ENCODE results near the gene FAM78B.

The FAM78B gene

DNA sequence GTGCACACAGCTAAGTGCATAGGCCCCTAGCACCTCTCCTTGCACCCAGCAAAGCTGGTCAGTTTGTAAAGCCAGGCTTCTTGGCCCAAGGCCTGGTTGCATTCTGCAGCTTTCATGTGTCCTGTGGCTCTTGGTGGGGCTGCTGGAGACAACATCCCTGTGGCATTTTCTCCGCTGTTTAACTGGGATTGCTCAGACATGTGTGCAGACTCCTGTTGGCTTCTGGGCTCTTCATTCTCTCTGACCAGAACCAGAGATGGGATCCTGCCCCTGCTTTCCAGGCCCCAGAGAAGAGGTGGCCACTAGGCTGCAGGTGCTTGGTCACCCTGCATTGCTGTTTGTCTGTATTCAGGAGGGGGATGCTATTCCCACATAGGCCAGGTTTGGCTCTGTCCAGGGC, 50.8 kb downstream of the FAM78B start:
- DNase-seq = no peak

DNA sequence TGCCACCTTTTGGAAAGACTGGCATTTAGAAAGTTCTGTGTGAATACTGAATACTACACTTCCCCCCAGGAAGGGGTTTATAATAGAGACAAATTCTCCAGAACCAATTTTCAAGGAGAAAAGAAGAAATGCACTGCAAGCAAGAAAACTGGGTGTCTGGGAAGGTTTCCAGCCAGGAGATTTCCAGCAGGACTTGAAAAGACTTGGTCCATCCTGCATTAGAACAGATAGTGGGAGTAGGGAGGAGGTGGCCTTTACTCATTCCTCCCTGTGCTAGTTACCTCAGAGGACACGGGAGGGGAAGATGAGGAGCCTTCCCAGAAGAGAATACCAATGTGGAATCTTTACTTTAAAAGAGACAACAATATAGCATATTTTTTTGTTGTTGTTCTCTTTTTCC, 52.4 kb downstream of the FAM78B start:
- DNase-seq = no peak

DNA sequence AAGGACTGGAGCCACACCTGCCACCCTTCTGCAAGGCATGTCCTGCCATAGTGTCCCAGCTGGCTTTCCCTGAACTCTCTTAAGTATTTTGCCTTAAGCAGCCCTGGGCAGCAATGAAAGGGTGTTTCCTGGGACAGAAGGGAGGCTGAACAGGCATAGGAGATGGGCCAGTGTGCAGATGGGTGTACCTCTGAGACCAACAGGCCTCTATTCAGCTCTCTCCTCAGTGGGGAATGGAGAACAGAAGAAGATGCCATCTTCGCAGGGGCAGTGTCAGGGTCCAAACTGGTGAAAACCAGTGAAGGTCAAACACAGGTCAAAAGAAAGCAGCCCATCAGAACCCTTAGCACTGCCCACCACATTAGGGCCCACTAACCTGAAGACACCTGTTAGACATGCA, 53.2 kb downstream of the FAM78B start:
- DNase-seq = no peak

DNA sequence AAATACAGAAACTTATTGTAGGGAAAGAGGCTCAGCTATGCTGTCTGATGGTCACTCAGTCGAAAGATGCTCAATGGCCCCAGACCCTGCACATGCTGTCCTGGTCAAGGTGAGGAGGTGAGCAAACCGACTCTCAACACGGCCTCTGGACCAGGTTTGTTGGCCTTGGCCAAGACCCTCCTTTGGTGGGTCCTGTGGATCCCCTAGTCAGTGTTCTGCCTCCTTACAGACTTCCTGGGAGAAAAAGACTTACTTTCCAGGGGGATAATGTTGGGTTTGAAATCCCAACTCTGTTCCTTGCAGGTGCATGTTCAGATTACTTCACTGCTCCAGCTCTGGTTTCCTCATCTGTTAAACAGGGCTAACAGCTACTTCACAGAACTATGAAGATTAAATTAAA, 53.8 kb downstream of the FAM78B start:
- no peak for DNase-seq

DNA sequence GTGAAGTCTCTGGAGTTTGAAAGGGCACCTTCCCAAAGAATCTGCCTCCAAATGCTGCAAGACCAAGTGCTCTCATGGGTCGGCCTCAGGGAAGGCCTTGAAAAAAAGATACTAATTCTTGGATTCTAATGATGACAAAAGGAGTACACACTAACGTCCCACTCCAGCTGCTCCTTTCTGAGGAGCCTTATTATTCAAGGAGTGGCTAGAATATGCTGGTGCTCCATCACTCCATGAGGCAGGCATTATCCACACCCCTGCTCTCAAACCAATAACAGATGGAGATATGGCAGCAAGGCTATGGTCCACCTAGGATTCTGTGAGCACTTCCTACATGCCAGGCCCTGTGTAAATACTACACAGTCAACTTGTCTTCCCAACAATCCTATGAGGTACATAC, 54.4 kb downstream of the FAM78B start:
- DNase-seq = no peak

DNA sequence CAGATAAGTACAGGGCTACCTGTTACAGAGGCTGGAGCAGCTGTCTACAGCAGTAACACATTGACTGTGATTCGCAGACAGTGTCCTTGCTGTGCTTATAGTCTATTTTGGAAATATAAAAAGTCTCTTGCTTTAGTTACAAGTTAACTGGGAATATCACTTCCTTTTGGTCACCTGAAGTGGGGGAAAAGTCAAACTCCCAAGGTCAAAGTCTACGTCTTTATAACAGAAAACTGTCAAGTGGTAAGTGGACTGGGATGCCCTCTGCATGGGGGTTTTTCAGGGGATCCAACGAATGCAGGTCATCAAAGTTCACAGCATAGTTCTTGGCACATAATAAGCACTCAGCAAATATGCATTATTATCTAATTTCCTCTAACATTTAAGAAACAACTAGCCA, 55.4 kb downstream of the FAM78B start:
- DNase-seq = no peak

DNA sequence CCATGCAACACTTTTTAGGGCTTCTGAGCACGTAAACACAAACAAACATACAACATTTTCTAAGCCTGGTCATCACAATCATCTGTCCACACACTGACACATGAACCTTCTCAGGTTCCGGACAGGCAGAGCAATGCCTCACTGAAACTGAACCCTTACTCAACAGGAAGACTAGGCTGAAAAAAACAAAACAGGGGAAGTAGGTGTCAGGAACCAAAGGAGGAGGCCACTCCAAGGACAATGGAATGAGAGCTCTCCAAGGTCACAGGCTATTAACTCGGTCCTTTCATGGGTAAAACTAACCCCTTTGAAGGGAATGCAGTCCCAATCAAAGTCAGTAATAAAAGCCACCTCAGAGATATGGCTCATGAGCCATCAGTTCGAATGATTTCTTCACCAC, 76.6 kb downstream of the FAM78B start:
- DNase-seq = no peak

DNA sequence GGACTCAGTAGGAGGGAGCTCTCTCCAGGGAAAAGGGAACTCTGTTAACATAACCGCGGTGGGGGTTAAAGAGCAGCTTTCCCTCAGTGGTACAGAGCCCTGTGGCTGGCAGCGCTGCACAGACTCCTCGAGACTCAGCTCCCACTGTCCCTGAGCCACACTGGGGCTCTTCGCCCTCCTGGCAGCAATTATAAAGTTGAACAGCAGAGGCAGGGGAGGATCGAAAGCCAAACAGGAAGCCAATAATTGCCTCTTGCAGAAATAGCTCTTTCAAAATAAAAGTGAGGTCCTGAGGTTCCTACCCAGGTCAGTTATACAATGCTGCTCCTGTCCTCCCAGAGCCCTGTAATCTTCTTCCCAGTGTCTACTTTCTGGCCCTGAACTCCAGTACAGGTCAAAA, 77.0 kb downstream of the FAM78B start:
- DNase-seq = peak; percentile 43

DNA sequence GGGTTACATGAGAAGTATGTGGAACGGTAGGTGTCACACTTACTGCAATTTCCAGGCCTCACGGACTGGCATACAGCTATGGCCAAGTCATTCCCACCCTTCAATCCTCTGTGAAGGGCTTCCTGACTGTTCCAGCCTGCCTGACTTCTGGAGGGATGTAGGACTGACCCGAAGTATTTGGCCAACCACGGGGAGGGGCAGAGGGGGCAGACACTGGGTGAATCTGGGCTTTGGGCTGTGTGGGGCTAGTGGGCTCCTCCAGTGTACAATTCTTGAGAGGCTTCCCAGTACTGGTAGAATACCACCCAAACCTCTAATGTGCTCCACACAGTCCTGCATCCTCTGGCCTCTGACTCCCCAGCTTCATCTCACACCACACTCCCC, 78.2 kb downstream of the FAM78B start:
- no peak for DNase-seq

DNA sequence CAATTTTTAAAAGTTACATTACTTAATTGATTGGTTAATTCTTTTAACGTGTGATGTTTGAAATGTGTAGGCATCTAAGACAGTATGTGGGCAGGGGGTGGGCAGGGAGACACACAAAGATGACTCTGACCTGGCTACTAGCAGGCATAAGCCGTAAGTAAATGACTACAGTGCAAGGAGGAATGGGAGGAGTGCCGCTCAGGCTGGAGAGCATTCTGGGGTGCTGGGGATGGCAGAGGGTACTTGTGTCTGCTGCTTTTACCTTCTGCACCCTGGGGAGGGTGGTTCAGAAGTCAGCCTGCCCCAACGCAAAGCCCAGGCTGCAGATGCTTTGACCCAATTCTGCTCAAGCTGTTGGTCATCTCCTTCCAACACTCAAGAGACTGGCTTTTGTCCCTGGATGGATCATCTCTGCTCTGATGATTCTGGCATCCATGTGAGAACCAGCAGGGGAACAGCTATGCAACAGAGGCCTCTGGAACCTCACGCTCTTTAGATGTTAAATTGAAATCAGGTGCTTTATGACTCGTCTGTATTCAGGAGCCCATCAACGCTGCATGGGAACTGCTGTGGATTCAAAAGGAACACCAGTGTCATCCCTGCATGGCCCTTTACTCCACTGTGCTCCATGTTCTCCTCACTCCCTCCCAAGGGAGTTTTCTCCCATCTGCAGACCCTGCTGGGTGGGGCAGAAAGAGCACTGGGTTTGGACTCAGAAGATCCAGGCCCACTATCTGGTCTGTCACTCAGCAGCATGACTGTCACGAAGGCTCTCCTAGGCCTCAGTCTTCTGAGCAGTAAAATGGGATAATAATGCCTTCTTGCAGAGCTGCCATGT, 78.8 kb downstream of the FAM78B start:
- DNase-seq = no peak

DNA sequence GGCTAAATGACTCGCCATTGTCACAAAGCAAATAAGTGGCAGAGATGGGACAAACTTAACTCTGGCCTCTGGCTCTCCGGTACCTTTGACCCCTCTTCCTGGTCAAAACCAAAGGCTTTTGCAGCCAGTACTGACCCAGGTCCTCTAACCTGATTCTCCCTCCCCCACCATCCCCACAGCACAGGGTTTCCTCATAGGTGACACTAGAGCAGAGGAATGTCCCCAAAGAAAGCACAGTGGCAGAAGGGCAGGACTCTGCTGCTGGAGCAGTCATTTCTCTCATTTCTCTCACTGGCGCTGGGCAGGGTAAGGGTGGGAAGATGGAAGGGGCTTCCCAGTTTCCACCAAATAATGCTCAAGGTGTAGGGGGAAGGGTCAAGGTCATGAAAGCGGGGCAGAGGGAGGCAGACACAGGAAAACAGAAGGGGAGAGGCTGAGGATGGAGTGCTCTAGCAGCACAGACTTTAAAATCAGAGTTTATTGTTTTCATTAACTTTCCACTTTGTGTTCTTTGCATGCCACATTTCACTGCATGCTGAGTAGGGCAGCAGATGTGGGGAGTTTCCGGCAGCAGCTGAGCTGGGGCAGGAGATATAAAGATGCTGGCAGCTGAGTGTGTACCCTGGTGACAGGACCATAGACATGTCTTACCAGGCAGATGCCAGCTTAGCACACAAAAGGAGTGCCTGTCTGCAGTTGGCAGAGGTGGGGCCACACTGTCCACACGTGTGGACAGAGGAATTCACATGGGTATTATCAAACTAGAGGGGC, 80.5 kb downstream of the FAM78B start:
- peak; percentile 76 for DNase-seq

DNA sequence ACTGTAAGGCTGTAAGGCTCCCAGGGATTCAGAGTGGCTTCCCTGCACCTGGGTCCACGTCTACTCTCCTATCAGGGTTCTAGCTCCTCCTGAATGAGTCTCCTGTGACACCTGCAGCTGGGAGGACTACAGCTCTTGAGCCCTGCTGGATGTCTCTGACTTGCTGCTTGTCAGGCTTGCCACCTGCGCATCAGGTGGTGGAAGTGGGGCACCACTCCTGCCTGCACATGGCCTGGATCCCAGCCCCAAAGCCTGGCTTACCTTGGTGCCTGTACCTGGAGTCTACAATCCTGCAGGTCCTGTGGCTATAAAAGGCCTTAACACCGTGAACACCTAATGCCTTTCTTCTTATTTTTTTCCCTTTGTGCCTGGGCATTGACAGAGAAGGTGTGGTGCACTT, 82.2 kb downstream of the FAM78B start:
- no peak for DNase-seq

DNA sequence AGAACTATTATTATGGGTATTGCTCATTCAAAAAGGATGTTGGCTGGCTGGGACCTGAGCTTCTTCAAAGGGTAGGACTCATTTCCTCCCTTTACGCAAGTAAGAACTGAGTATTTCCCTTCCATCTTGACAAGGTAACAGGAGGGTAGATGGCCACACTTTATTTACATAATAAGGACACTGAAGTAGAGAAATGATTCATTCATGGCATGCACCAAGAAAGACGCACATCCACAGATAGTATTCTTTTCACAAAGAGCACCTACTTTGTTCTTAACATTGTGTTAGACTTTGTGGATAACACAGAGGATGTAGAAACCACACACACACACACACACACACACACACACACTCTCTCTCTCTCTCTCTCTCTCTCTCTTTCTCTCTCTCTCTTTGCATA, 82.9 kb downstream of the FAM78B start:
- no peak for DNase-seq

DNA sequence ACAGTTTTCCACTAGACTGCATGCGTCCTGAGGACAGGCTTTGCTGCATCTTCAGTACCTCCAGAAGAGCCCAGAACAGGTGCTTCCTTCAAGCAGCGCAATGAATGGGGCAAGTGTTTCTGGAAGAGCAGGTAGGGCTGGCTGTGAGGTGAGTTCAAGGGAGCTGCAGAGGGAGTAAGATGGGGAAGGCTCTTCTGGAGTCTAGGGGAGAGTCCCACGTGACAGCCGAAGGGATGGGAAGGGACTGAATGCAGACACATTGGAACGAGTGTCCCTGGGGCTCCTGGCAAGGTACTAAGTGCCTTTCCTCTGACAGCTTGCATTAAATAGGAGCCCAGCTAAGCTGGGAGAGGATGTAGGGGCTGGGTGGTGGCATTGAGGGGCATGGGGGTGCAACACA, 84.2 kb downstream of the FAM78B start:
- no peak for DNase-seq

DNA sequence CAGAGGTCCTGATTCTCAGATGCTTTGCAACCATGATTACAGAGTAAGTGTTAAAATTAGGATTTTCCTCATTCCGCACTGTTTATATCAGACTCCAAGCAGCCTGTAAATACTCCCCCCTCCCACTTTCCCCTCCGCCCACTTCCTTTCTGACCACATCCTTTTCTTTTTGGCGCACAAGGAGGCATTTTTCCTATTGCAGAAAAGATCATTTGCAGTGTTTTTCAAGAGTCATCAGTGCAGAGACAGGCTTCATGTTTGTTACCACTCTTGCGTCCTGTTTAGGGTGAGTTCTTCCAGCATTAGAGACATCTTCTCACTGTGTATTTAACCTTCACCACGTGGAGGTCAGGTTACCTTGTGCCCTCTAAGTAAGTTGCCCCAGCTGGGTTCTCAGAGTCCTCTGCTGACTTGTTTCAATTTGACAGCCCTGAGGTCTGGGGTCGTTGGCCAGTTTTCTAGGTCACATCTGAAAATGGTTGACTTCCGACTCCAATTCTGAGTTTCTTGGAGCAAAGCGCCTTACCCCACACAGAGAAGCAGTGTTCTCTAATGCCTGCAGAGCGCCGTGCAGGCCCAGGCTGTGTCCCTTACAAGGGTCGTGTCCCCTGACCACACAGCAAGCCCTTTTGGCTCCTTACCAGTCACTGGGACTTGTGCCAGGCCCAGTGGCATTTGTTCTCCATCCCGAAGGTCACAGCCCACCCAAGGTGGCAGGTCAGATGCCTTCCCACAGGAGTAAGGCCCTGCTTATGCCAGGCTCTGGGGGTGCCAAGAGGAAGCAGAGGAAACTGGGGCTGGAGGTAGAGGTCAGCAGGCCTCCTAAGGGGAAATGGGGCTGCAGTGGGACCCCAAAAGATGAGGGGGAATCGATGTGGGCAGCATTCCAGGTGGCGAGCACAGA, 85.6 kb downstream of the FAM78B start:
- DNase-seq = no peak

DNA sequence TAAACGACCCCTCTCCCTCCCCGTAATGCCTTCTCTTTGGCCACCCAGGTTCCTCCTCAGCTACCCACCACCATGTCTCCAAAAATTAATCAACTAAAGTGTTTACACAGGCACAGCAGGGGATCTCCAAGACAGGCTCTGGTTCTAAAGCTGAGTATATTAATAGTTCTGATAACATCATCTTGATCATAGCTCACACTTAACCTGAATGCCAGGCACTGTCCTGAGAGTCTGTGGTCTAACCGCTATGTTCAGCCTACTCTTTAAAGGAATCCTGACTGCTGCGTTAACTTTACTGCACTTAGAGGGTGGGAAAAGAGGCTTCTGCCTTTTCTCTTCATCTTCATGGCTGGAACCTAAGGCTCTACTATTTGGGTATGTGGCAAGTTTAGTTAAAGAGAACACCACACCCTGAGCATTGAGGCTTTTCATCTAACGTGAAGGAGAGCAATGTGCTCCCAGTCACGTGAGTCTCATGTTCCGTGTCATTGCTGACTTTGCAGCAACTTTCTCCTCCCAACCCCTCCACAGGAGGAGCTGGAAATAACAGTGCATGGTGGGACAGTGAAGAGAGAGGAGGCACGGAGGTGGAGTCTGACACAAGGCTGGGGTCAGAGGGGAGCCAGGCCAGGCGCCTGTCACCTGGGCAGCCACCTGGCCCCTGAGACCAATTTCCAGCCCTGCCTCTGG, 86.4 kb downstream of the FAM78B start:
- DNase-seq = no peak

DNA sequence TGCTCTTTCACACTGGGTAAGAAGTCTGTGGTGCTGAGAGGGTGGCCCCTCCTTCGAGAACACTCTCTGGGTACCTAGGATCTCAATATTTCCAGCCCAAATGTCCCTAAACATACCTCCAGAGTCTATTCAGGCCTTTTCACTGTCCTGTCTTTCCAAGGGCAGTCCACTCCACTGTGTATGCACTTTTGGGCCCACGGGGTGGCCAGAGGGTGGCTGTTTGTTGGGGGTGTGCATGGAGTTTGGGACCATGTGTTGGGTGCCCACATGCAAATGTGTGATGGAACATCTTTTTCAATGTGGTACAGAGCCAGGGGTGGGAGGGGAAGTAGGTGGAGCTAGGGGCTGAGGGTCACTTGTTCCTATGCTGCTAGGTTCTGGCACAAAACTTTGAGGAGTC, 87.5 kb downstream of the FAM78B start:
- no peak for DNase-seq

DNA sequence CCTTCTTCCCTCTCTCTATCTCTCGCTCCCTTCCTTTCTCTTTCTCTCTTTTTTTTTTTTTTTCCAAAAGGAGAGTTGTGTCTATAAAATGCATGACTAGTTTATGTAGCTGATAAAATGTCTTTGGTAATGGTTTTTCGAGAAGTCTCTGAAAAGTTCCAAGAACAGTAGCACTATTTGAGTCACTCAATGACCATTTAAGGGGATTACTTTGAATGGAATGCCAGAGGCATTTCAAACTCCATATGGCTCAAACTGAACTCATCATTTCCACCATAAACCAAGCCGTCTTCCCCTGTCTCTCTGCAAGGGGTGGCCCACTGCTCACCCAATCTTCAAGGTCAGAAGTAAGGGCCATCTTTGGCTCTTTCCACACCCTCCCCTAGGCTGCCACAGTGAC, 93.3 kb downstream of the FAM78B start:
- no peak for DNase-seq

DNA sequence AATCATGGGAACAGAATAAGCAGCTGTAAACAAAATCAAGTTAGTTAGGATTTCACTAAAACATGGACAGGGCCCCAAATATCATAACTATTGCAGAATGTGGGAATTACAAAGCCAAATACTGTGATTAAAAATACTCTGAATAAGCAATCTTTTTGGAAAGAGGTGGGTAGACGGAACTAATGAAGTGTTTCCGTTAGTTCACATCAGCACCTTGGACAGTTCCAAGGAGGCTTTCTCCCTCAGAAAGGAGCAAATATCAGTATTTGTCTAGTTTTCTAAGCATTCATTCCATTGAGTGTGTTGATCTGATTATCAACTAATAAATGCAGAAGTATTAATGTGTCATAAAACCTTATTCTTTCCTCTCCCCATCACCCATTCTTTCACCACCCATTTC, 97.4 kb downstream of the FAM78B start:
- no peak for DNase-seq

DNA sequence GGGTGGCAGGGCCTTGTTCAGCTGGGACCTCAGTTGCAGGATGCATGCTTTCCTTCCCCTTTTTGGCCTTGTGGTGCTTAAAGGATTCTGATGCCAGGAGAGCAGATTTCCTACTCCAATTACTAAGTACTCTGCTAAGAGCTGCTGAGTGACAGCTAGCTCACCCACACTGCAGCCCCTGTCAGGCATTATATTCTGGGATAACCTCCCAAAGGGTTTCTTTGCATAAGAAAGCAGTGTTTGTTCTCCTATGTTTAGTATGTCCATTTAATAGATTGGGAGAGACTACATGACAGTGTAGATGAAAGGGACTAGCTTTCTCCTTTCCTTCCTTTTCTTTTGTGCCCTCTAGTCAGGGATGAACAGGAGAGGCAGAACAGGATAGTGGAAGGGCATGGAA, 100.7 kb downstream of the FAM78B start:
- DNase-seq = no peak

DNA sequence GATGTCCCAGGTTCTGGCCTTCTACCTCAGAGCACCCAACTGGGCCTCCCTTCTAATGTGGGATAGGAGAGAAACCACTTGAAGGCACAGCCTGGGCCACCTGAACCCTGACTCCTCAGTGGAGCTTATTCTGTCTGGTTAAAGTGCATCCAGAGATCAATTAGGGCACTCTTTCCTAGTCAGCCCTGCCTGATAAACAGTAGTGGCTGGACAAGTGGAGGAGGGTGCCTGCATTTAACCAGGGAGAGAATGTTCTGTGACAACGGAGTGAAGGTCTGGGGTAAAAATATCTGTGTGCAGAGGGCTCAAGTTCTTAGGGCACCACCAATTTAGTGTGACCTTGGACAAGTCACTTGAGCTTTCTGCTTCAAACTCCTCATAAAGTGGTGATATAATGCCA, 101.8 kb downstream of the FAM78B start:
- DNase-seq = no peak

DNA sequence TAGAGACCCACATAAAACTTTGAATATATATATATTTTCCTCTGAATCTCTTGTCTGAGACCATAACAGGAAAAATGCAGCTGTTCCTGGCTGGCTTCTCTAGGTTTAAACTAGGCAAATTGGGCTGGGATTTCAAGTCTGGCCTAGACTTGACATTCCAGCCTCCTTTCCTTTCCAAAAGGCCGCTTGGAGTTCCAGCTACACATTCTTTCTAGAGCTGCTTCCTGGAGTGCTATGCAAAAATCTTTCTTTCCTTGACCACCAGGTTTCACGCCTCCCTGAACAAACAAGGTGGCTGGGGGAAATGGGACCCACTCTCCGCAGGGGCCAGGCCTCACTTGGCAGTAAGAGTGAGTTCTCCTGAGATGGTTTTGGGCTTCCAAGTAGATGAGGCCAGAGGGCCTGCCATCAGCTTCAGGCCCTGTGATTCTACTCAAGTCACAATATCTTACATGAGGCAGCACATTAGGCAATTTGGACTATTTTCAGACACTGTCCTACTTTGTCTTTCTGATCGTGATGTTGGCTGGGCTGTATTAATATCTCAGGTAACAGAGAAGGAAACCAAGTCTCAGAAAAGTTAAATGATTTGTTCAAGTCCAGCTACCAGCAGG, 102.4 kb downstream of the FAM78B start:
- no peak for DNase-seq

All from NCI-H1694 treated with DMSO at 0.1 percent for 48 hours (cell line).